Endothelial cell of umbilical vein (primary cell): ENCODE data around the gene PRTN3.

Experiments
- CTCF ChIP-seq, 2 donors: IDR thresholded peaks; 1 replicate in 1 of 2; 2 replicates in 1 of 2; pipeline ENCODE4 v1.5.1; 2011; ENCODE audit warnings: low read length in 2 of 2, mild to moderate bottlenecking in 2 of 2, moderate library complexity in 2 of 2, control low read depth in 1 of 2, inconsistent platforms in 1 of 2, low read depth in 1 of 2; ENCODE audit not compliant: insufficient read depth in 1 of 2; ENCODE audit errors: extremely low read depth in 1 of 2
- EZH2 ChIP-seq: IDR thresholded peaks from 2 replicates; pipeline ENCODE4 v1.6.1; 2012; ENCODE audit warnings: borderline replicate concordance, low read depth, mild to moderate bottlenecking, moderate library complexity, low read length, inconsistent platforms; ENCODE audit not compliant: severe bottlenecking
- GATA2 ChIP-seq: IDR thresholded peaks from 2 replicates; pipeline ENCODE4 v1.7.0; 2011; ENCODE audit warnings: low read depth, mild to moderate bottlenecking, moderate library complexity, mixed read lengths, low read length; ENCODE audit not compliant: insufficient read length, insufficient read depth
- POLR2A ChIP-seq: IDR thresholded peaks from 2 replicates; pipeline ENCODE4 v1.6.1; 2012; ENCODE audit warnings: low read depth, mild to moderate bottlenecking, control low read depth, low read length

GRCh38 chr19:896434-896833, 55.6 kb downstream of the PRTN3 start:
- TF ChIP-seq CTCF (IDR thresholded peaks at IDR 0.05; ENCODE audit: extremely low read depth in 1 of 2, insufficient read depth in 1 of 2, low read depth in 1 of 2, low read length in 2 of 2) (no peak), EZH2 (no peak), POLR2A (no peak), GATA2 (no peak)
